SHP77 treated with DMSO at 0.1 percent for 48 hours (cell line): ENCODE data around the gene CEACAM5.
"Not testable (repeated sequence)": the region's sequence is repeated elsewhere in the genome, so short reads cannot be mapped to it uniquely, and the experiment has no call there.

Source experiments
- DNase-seq: peaks from one replicate; lab custom pipeline; 2025; lab: John Stamatoyannopoulos, UW

Gene CEACAM5

DNA sequence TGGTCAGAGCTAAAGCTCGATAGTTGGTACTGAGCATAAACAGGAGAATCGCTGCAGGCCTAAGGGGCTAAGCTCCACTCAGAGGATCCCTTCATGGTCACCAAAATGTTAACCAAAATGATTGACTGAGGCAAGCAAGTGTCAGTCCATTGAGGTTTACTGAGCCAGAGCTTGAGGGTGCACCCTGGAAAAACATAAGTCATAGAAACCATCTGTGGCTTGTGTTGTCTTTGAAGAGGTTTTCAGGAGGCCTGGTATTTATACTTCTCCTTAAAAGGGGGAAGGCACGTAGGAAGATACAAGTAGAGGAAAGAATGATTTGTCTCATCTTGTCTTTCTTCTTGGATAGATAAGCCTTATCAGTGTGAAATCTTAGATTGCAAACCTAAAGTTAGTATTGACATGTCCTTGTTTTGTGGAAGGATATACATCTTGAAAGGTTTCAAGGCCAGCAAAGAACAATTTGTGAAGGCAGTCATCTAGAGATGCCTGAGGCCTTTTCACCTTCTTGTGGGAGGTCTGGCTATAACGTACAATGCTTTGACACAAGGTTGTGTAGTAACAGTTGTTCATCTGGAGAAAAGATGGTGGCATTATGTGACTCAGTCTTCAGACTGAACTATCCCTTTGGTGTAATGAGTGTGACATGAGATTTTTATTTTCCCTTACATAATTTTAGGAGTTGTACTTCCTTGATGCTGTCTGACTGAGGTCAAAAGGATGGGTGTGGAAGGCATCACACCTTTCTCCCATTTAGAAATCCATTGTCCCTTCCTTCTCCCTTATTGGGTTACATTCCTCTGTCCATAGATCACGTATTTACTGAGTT is 32.2 kb downstream of the CEACAM5 start:
- DNase-seq, result no peak

DNA sequence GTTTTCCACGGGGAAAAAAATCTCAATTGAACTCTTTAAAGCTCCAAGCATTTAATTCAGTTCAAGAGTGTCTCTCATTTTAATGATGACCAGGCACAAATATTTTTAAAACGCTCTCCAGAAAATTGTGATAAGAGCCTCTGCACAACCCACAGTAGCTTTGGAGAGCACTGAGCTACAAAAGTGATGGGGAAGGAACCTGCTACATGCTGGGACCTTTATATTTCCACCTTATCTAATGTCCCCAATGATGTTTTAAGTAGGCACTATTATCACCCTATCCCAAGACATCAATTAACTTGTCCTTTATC is 32.8 kb downstream of the CEACAM5 start:
- no peak for DNase-seq

DNA sequence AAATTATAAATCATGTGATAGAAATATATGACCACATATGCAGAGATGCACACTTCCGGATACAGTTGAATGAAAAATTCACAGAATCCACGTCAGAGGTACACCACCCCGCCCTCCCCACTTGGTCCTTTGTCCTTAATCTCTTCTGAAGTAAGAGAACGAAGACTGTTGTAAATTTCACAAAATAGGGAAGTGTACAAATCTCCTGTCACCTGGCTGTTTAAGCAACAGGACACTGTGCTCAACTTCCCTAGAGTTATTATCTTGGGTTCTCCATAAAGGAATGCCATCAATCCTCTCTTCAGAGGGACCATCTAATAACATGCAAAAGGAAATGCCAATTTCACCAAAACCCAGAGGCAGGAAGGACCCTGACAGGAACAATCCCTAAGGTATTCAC is 36.4 kb downstream of the CEACAM5 start:
- DNase-seq, result no peak

DNA sequence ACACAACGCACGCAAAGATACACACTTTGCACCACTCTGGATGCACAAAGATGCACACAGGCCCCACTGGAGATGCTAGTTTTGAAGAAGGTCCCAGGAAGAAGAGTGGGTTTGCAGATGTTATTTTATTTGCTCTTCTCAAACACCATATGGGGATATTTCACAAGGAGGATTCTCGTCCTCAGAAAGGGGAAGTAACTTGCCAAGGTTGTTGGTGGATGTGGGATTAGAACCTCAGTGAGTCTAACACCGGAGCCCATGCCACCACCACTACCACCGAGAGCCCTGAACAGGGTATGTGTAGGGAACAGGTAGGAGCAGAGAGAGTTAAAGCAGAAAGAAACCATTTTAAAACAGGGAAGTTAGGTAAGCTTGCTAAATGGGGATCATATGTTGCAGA is 37.3 kb downstream of the CEACAM5 start:
- no peak for DNase-seq

DNA sequence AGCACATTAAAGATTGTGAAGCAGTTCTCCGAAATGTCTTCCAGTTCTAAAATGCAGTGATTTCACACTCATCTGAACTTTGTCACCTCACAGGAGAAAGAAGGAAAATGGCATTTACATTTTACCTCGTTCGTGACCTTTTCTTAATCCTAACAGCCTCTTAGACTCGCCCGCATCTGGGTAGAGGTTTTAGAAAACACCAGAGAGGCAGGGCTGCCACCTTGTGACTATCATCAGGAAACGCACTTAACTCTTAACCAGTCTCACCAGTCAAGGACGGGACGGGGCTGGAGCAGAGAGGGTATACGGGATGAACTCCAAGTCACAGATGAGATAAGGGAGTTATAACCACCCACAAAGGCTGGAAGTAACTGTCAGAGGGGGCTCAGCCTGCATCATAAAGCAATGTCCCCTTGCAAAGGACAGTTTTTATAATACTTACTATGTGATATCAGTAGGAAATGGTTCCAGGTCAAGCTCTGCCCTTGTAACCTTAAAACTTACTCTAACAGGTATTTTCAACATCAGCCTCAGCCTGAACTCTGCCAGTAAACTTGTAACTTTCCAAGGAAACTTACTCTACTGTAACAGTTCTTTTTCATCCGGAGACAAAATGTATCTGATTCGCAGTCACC is 38.3 kb downstream of the CEACAM5 start:
- peak; percentile 66 for DNase-seq

DNA sequence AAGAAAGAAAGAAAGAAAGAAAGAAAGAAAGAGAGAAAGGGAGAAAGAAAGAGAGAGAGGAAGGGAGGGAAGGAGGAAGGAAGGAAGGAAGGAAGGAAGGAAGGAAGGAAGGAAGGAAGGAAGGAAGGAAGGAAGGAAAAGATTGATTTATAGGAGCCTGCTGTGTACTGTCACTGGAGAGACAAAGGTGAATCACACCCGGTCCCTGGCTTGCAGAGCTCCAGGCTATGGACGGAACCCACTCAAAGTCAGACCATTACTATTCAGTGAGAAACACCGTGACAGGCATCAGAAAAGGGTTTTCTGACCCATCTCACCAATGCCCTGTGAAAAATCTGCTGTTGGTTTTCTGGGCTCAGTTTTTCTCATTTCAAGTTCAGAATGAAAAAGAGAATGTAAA is 39.6 kb downstream of the CEACAM5 start:
- DNase-seq, result no peak

DNA sequence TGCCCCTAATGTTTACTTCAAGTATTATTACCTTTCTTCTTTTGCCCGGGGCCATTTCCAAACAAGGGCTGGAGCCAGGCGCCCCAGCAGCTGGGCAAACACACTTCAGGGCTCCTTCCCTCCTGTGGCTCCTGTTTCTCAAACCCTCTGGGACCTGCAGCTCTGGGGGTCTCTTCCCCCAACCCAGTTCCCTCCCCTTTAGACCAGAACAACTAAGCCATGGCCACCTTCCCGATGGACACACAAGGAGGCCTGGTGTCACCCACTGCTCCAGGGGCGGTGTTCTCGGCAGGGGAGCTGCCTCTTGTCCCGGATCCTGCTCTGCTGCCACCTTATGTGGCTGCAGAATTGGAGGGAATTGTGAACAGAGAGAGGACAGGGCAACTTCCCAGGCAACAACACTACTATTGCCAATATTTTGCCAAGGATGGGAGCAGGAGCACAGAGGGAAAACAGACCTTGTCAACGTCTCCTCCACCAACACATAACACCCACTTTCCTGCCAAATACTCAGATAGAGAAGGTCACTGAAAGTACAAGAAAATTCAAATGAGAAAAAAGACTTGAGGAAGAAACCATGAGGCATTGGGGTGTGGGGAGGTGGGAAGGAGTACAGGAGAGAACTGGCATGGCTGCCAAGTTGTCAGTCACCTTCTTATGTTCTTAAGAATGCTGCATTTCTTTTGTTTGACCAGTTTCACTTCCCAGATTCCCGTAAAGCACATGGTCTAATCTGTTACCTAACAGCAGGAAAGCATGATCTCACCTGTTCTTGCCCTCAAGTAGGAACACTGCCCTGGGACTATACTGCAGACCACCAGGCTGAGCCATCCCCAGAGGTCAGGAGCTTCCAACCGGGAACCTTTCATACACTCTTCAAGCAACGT is 42.1 kb downstream of the CEACAM5 start:
- DNase-seq, result not testable (repeated sequence)

DNA sequence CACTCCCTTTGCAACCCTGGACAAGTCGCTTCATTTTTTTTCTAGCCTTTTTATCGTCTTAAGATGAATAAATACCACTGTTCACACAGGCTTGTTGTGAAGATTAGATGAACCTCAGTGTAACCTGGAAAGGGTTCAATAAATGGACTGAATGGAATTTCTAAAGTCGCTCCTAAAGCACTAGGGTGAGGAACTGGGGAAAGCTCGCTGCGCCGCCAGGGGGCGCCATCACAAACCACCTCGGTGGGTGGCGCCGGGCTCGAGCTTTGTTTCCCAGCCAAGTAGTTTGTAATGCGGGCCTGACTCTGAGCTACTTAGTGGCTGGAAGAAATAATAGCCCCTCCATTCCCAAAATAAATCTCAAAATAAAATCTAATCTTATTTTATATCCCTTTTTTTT is 44.7 kb downstream of the CEACAM5 start:
- no peak for DNase-seq

DNA sequence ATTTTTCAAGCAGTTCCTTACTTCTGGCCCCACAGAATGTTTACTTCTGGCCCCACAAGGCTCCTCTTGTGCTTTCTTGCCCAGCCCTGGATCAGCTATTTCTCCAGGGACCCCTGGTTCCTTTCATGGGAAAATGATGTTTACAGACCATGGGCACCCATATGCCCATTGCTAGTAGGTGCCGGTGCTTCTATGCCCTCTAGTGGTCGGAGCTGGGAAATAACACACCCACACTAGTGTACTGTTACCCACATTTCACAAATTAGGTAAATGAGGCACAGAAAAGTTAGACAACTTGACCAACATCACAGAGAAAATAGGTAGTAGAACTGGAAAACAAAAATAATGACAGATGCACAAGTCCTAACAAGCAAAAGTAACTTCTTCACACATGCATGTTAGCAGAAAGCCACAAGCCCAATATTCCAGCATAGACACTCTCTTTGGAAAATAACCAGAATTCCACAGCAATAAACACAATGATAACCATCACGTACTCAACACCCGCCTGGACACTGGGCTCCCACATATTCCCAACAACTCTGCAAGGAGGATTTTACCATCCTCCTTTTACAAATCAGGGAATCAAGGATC is 45.6 kb downstream of the CEACAM5 start:
- DNase-seq, result peak; percentile 10

DNA sequence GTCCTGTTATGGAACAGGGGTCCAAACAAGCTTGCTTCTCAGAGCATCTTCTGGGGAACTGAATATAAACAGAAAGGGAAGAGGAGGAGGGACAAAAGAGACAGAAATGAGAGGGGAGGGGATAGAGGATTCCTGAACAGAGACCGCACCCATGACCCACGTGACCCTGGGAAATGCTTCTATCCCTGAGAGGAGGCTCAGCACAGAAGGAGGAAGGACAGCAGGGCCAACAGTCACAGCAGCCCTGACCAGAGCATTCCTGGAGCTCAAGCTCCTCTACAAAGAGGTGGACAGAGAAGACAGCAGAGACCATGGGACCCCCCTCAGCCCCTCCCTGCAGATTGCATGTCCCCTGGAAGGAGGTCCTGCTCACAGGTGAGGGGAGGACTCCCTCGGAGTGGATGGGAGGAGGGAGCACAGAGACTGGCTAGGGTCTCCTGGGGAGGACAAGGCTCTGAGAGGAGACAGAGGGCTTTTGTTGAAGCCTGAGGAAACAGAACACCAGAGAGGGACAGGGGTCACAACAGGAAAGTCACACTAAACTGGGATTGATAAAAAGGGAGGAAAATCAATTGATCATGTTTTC is 47.0 kb downstream of the CEACAM5 start, which contains the start of gene CEACAM6:
Gene CEACAM6, plus strand, starts transcription at position 203 of the 586 bp plus-strand sequence. Its CDS starts 109 bp downstream, at position 312.
- no peak for DNase-seq

DNA sequence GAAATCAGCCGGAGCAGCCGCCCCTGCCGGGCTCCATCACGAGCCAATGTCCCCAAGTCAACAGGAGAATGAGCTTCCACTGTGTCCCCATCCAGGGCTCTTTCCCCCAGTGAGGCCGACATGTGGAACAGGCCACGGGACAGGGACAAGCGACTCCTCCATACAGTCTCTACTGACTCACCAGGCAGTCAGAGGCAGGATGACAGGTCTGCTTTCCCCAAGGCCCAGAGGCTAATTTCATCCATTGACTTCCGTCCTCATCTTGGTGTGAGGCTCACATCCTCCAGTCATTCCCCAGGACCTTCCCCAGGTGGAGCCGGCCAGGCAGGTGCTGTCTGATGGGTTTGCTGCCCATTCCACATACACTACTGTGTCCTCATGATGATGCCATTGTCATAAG is 50.4 kb downstream of the CEACAM5 start:
- DNase-seq, result no peak

DNA sequence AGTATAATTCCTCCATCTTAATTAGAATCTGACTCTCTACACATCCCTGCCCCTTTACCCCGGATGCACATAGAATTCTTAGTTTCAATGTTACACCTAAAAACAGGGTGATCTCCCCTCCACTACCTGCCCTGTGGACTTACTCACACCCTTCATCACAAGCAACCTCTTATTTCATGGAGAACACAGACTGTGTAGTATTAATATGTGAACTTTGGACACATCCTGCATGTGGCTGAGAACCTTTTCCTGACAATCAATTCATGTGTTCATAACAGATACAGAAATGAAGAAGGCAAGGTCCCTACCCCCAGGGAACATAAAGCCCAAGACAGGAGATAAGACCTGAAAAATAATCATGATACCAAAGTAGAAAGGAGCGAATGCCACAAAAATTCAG is 58.7 kb downstream of the CEACAM5 start:
- DNase-seq, result no peak

DNA sequence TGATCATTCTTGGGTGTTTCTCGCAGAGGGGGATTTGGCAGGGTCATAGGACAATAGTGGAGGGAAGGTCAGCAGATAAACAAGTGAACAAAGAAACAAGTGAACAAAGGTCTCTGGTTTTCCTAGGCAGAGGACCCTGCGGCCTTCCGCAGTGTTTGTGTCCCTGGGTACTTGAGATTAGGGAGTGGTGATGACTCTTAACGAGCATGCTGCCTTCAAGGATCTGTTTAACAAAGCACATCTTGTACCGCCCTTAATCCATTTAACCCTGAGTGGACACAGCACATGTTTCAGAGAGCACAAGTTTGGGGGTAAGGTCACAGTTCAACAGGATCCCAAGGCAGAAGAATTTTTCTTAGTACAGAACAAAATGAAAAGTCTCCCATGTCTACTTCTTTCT is 59.7 kb downstream of the CEACAM5 start:
- DNase-seq, result not testable (repeated sequence)

DNA sequence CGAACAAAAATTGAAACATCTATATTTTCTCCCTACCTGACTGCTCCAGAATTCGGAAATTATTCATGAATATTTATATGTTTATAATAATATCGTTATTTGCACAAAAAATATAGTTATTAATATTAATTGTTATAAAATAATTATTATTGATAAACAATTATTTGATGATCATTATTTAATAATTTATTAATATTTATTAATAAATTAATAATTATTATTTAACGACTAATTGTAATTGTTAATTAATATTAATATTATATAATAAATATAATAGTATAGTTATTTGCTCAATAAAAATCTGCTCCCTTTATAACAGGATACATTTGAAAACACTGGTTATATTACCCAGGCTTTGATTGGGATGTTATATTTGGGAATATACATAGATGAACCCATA is 61.2 kb downstream of the CEACAM5 start:
- no peak for DNase-seq

DNA sequence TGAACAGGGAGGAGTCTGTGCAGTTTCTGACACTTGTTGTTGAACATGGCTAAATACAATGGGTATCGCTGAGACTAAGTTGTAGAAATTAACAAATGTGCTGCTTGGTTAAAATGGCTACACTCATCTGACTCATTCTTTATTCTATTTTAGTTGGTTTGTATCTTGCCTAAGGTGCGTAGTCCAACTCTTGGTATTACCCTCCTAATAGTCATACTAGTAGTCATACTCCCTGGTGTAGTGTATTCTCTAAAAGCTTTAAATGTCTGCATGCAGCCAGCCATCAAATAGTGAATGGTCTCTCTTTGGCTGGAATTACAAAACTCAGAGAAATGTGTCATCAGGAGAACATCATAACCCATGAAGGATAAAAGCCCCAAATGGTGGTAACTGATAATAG is 63.0 kb downstream of the CEACAM5 start:
- no peak for DNase-seq

DNA sequence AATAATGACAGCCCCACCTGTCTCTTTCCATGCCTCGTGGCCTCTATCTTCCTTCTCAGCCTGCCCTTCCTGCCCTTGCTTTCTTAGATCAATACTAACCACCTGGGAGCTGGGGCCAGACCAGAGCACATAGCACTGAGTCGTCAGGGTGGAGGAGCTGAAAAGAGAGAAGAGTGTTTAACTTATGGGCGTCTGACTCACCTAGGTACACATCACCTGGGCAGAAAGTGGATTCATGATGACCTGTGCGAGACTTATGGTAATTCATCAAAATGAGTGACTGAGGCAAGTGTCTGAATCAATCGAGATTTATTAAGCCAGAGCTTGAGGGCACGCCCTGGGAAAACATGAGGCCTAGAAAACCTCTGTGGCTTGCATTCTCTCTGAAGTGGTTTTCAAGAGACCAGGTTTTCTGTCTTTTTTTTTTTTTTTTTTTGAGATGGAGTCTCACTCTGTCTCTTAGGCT is 66.1 kb downstream of the CEACAM5 start:
- no peak for DNase-seq

DNA sequence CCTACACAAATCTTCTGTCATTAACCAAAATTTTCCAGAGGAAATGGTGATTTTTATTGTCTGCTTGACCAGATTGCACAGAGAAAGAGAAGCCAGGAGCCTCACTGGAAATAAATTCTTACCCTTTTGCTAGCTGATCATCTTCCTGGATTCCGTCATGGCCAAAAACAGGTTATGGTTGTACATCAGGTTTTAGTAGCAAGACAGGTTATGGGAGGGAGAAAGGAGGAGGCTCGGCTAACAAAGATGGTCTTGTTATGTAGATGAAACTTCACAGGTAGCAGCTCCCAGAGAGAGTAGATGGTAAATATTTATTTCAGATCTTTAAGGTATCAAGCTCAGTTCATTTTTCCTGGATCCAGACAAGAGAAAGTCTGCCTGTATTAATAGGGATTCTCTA is 68.3 kb downstream of the CEACAM5 start:
- DNase-seq, result no peak
